Activated effector memory CD4-positive, alpha-beta T cell treated with Interleukin-2 at 50 U/mL for 16 hours (primary cell): ENCODE measurements around the gene ABHD17B.
"Not testable (repeated sequence)": the region's sequence is repeated elsewhere in the genome, so short reads cannot be mapped to it uniquely, and the experiment has no call there.

Experiments
- DNase-seq: peaks from one replicate; pipeline ENCODE4 v3.0.0-alpha.2; 2020

ABHD17B gene

GRCh38 chr9:71911908-71912335, 929 bp upstream of the ABHD17B start:
- no peak for DNase-seq

GRCh38 chr9:71910650-71911060, 338 bp downstream of the ABHD17B start:
- DNase-seq = no peak

GRCh38 chr9:71909887-71910649, 925 bp downstream of the ABHD17B start:
- peak; percentile 7 for DNase-seq

- DNase-seq = no peak
These were observed 2.2 kb downstream of the ABHD17B start for GRCh38 chr9:71908825-71909224.

- DNase-seq = no peak
These were observed 6.9 kb downstream of the ABHD17B start for GRCh38 chr9:71904076-71904475.

GRCh38 chr9:71901695-71902597, 9.0 kb downstream of the ABHD17B start:
- no peak for DNase-seq

- DNase-seq = not testable (repeated sequence)
These were observed 12.2 kb downstream of the ABHD17B start for GRCh38 chr9:71898756-71899155.

GRCh38 chr9:71897577-71897976, 13.4 kb downstream of the ABHD17B start:
- no peak for DNase-seq

- no peak for DNase-seq
These were observed 14.2 kb downstream of the ABHD17B start for GRCh38 chr9:71896761-71897160.

GRCh38 chr9:71895955-71896354, 15.0 kb downstream of the ABHD17B start:
- DNase-seq = no peak

- DNase-seq = no peak
These were observed 15.9 kb downstream of the ABHD17B start for GRCh38 chr9:71895117-71895516.

- DNase-seq = no peak
These were observed 19.3 kb downstream of the ABHD17B start for GRCh38 chr9:71891557-71892189.

- DNase-seq = no peak
These were observed 20.8 kb downstream of the ABHD17B start for GRCh38 chr9:71890042-71890679.

GRCh38 chr9:71887362-71887761, 23.6 kb downstream of the ABHD17B start:
- DNase-seq = no peak

GRCh38 chr9:71886541-71886940, 24.5 kb downstream of the ABHD17B start:
- DNase-seq = no peak

GRCh38 chr9:71886015-71886414, 25.0 kb downstream of the ABHD17B start:
- DNase-seq = no peak

GRCh38 chr9:71885467-71885866, 25.5 kb downstream of the ABHD17B start:
- DNase-seq = no peak

- no peak for DNase-seq
These were observed 27.0 kb downstream of the ABHD17B start for GRCh38 chr9:71884005-71884404.

- DNase-seq = no peak
These were observed 31.3 kb downstream of the ABHD17B start for GRCh38 chr9:71879644-71880174.

- DNase-seq = no peak
These were observed 32.4 kb downstream of the ABHD17B start for GRCh38 chr9:71878327-71879274.

GRCh38 chr9:71876829-71877228, 34.2 kb downstream of the ABHD17B start:
- no peak for DNase-seq
